OCI-LY1 (cell line): Measurements from ENCODE around the gene SHROOM3.

Experiments
- H2AFZ ChIP-seq: fragments of 200-600 bp; sonication (generic), shearing (Covaris generic); 2 replicates; pipeline ENCODE4 v1.6.0; 2014; ENCODE audit warnings: antibody characterized with exemption, mild to moderate bottlenecking, low read length
- H3F3A ChIP-seq: fragments of 200-600 bp; sonication (generic), shearing (Covaris generic); 2 replicates; pipeline ENCODE4 v1.6.0; 2014; ENCODE audit warnings: mild to moderate bottlenecking, antibody characterized with exemption, low read length, moderate library complexity; ENCODE audit not compliant: insufficient read depth
- H3K27ac ChIP-seq: fragments of 200-600 bp; sonication (generic); 2 replicates; pipeline ENCODE4 v1.5.1; 2014; ENCODE audit warnings: low read length, mixed run types, mild to moderate bottlenecking, low read depth; ENCODE audit not compliant: poor library complexity, severe bottlenecking
- H3K27me3 ChIP-seq: fragments of 200-600 bp; sonication (generic); 2 replicates; pipeline ENCODE4 v1.6.0; 2014; ENCODE audit warnings: antibody characterized with exemption, mild to moderate bottlenecking, low read length, moderate library complexity; ENCODE audit not compliant: insufficient read depth
- H3K36me3 ChIP-seq: fragments of 200-600 bp; sonication (generic); 2 replicates; pipeline ENCODE4 v1.6.1; 2014; ENCODE audit warnings: mild to moderate bottlenecking, antibody characterized with exemption, low read length, moderate library complexity, mixed read lengths; ENCODE audit not compliant: insufficient read depth
- H3K4me1 ChIP-seq: fragments of 200-600 bp; sonication (generic); 2 replicates; pipeline ENCODE4 v1.5.1; 2014; ENCODE audit warnings: mild to moderate bottlenecking, low read length, moderate library complexity; ENCODE audit not compliant: insufficient read depth, severe bottlenecking
- H3K4me2 ChIP-seq: fragments of 200-600 bp; sonication (generic), shearing (Covaris generic); 2 replicates; pipeline ENCODE4 v1.6.1; 2014; ENCODE audit warnings: low read length
- H3K4me3 ChIP-seq: fragments of 200-600 bp; sonication (generic); 2 replicates; pipeline ENCODE4 v1.5.1; 2014; ENCODE audit warnings: low read length, low read depth, mild to moderate bottlenecking, mixed read lengths; ENCODE audit not compliant: poor library complexity, severe bottlenecking
- H3K79me2 ChIP-seq: fragments of 200-600 bp; shearing (Covaris generic); 2 replicates; pipeline ENCODE4 v1.6.1; 2016; ENCODE audit warnings: mixed run types, low read length, mixed read lengths; ENCODE audit not compliant: insufficient read depth
- H3K9ac ChIP-seq: fragments of 200-600 bp; sonication (generic), shearing (Covaris generic); 2 replicates; pipeline ENCODE4 v1.6.1; 2014; ENCODE audit warnings: mild to moderate bottlenecking, low read length, mixed read lengths
- H3K9me2 ChIP-seq: fragments of 200-600 bp; sonication (generic), shearing (Covaris generic); 2 replicates; pipeline ENCODE4 v1.6.1; 2014; ENCODE audit warnings: low read depth, mild to moderate bottlenecking, low read length, mixed read lengths
- H3K9me3 ChIP-seq: fragments of 200-600 bp; shearing (Covaris generic); 2 replicates; pipeline ENCODE4 v1.6.1; 2014; ENCODE audit warnings: low read length, mixed read lengths
- H4K20me1 ChIP-seq: fragments of 200-600 bp; sonication (generic), shearing (Covaris generic); 2 replicates; pipeline ENCODE4 v1.6.0; 2016; ENCODE audit warnings: mild to moderate bottlenecking, low read length; ENCODE audit not compliant: insufficient read depth
- EZH2 ChIP-seq: fragments of 200-600 bp; sonication (generic), shearing (Covaris generic); IDR thresholded peaks from 2 replicates; pipeline ENCODE4 v1.8.0; 2017; ENCODE audit warnings: borderline replicate concordance, mixed run types, mild to moderate bottlenecking, antibody characterized with exemption, low read length, moderate library complexity, mixed read lengths
- TF ChIP-seq, protein P1 (sequence below): fragments of 200-600 bp; sonication (generic), shearing (Covaris generic); IDR thresholded peaks from 2 replicates; pipeline ENCODE4 v1.5.1; 2017; ENCODE audit warnings: mild to moderate bottlenecking, antibody characterized with exemption, low read length, moderate library complexity, mixed read lengths

Gene SHROOM3

DNA sequence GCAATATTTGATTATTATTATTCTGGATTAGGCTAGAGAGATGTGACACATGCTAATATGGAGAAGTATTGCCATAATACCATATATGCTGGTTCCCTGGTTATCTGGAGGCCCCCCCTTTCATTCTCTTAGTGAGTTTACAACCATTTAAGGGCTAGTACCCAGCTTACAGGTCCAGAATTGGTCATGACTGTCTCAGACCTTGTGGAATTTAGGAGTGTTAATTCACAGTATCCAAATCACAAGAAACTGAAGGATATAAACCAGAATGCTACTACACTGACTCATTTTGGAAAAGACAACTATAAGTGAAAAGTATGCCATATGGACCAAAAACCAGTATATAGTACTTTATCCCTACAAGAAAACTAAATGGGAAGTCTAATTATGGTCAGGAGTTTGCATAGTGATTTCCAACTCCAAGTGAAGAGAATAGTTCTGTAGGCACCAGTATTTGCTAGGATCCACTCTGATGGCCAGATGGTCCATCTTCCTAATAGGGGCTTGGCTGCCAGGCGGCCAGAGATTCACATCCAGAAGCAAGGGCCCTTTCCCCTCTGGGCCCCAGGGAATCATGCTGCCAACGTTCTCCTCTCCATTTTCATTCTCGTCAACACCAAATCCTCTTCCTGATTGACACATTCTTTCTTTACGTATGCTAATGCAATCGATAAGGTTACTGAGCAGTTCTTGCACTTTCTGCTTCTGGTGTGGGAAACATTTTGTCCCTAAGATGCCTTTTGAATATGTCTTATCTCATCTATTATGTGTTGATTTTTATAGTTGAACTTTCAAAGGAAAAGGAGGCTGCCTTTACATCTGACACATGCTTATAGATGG, 123.6 kb downstream of the SHROOM3 start:
- H3K9ac ChIP-seq, result no peak overlapping the region
- H3K4me1 ChIP-seq, result no peaks in the 10 kb centered on the region
- no peaks in the 10 kb centered on the region for H3K79me2 ChIP-seq
- no peak overlapping the region for H3K27ac ChIP-seq
- no peaks in the 10 kb centered on the region for H3K36me3 ChIP-seq
- H3F3A ChIP-seq, result no peaks in the 10 kb centered on the region
- no peaks in the 10 kb centered on the region for H4K20me1 ChIP-seq
- H3K4me2 ChIP-seq, result no peak overlapping the region
- H2AFZ ChIP-seq, result no peak overlapping the region
- no peak overlapping the region for H3K4me3 ChIP-seq
- H3K9me3 ChIP-seq, result no peaks in the 10 kb centered on the region
- no peaks in the 10 kb centered on the region for H3K27me3 ChIP-seq
- TF ChIP-seq EZH2, result no peak
- TF ChIP-seq, protein P1, sequence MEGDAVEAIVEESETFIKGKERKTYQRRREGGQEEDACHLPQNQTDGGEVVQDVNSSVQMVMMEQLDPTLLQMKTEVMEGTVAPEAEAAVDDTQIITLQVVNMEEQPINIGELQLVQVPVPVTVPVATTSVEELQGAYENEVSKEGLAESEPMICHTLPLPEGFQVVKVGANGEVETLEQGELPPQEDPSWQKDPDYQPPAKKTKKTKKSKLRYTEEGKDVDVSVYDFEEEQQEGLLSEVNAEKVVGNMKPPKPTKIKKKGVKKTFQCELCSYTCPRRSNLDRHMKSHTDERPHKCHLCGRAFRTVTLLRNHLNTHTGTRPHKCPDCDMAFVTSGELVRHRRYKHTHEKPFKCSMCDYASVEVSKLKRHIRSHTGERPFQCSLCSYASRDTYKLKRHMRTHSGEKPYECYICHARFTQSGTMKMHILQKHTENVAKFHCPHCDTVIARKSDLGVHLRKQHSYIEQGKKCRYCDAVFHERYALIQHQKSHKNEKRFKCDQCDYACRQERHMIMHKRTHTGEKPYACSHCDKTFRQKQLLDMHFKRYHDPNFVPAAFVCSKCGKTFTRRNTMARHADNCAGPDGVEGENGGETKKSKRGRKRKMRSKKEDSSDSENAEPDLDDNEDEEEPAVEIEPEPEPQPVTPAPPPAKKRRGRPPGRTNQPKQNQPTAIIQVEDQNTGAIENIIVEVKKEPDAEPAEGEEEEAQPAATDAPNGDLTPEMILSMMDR, result no peak
- H3K9me2 ChIP-seq, result no peaks in the 10 kb centered on the region

GRCh38 chr4:76559236-76560071, 124.4 kb downstream of the SHROOM3 start:
- no peak overlapping the region for H3K4me3 ChIP-seq
- H3F3A ChIP-seq, result no peaks in the 10 kb centered on the region
- no peak overlapping the region for H3K27ac ChIP-seq
- H3K36me3 ChIP-seq, result no peaks in the 10 kb centered on the region
- H3K4me1 ChIP-seq, result no peaks in the 10 kb centered on the region
- H3K27me3 ChIP-seq, result no peaks in the 10 kb centered on the region
- H3K9me2 ChIP-seq, result no peaks in the 10 kb centered on the region
- no peak overlapping the region for H3K4me2 ChIP-seq
- H3K9ac ChIP-seq, result no peak overlapping the region
- TF ChIP-seq EZH2, result no peak
- TF ChIP-seq, protein P1, result no peak
- no peaks in the 10 kb centered on the region for H3K79me2 ChIP-seq
- no peaks in the 10 kb centered on the region for H3K9me3 ChIP-seq
- no peaks in the 10 kb centered on the region for H4K20me1 ChIP-seq
- H2AFZ ChIP-seq, result no peak overlapping the region

- Histone ChIP-seq H3K4me1 (no peaks in the 10 kb centered on the region), H3K4me2 (no peak overlapping the region), H3K27ac (no peak overlapping the region), H3K27me3 (no peaks in the 10 kb centered on the region), H3F3A (no peaks in the 10 kb centered on the region), H2AFZ (no peak overlapping the region), H3K36me3 (no peaks in the 10 kb centered on the region), H3K9me2 (no peaks in the 10 kb centered on the region), H3K9ac (no peak overlapping the region), H3K9me3 (no peaks in the 10 kb centered on the region), H3K4me3 (no peak overlapping the region), H3K79me2 (no peaks in the 10 kb centered on the region), H4K20me1 (no peaks in the 10 kb centered on the region)
- no peak for TF ChIP-seq EZH2
- TF ChIP-seq, protein P1, result no peak
Measured at GRCh38 chr4:76562161-76562560, 127.1 kb downstream of the SHROOM3 start.
